ENCODE data around the gene SLC12A3. TPM values are rescaled to one million over a fixed set of nuclear protein-coding genes. Genes with fewer than 3 reads are reported as not detected.

The SLC12A3 gene
- total and polyA plus RNA-seq, 2 of the 4 experiments (the other 2 are of a cell fraction): not detected

GRCh38 chr16:56919099-56919800, 54.2 kb downstream of the SLC12A3 start:
- Histone ChIP-seq H2AFZ (replicated peaks; ENCODE audit: low read length, poor library complexity) (no peak overlapping the region), H3K36me3 (ENCODE audit: control insufficient read depth, insufficient read depth, low read length) (no peaks in the 10 kb centered on the region), H3K4me2 (ENCODE audit: low read depth, low read length) (no peak overlapping the region), H4K5ac (ENCODE audit: low read depth, low read length) (no peak overlapping the region), H4K8ac (ENCODE audit: low read depth in 2 of 2, low read length in 2 of 2) (no peak overlapping the region), H3K4me1 (ENCODE audit: control insufficient read depth, insufficient read depth, low read length) (peaks cover 2% of the 10 kb centered on the region; the same call in 1 of the 2 replicates), H2AK9ac (replicated peaks; ENCODE audit: low read depth, low read length, poor library complexity) (no peak overlapping the region), H2BK15ac (ENCODE audit: low read depth, low read length) (no peak overlapping the region), H3K4ac (ENCODE audit: low read depth, low read length) (no peak overlapping the region), H4K91ac (ENCODE audit: insufficient read depth, low read depth, low read length) (no peak overlapping the region), H3K9me3 (ENCODE audit: control insufficient read depth, insufficient read depth, low read length) (no peaks in the 10 kb centered on the region), H3K4me3 (ENCODE audit: insufficient read depth, low read depth, low read length) (no peak overlapping the region), H3K79me1 (ENCODE audit: low read depth in 1 of 2, low read length in 2 of 2) (no peaks in the 10 kb centered on the region), H2AK5ac (ENCODE audit: low read depth, low read length) (no peak overlapping the region), H3K27me3 (ENCODE audit: control insufficient read depth, insufficient read depth, low read length) (peaks cover 21% of the 10 kb centered on the region), H3K18ac (ENCODE audit: low read depth, low read length) (no peak overlapping the region), H3K9ac (ENCODE audit: low read depth, low read length) (no peak overlapping the region), H2BK5ac (ENCODE audit: low read depth, low read length, poor library complexity, severe bottlenecking) (no peak overlapping the region), H3K56ac (ENCODE audit: extremely low read depth, insufficient read depth, low read length) (no peak overlapping the region), H3K14ac (replicated peaks; ENCODE audit: low read depth, low read length) (no peak overlapping the region), H3K9me1 (ENCODE audit: insufficient read depth, low read length) (peaks cover 2% of the 10 kb centered on the region; the same call in 1 of the 2 replicates), H2BK20ac (ENCODE audit: low read depth, low read length) (no peak overlapping the region), H2BK120ac (ENCODE audit: low read depth, low read length) (no peak overlapping the region), H3K23ac (ENCODE audit: low read depth, low read length) (no peak overlapping the region), H4K20me1 (ENCODE audit: insufficient read depth, low read length) (no peaks in the 10 kb centered on the region), H3K27ac (ENCODE audit: insufficient read depth, low read length) (no peak overlapping the region)
- no TSS peak for BruUV-seq (replicated peaks)
- no peak for DNase-seq
- ChIA-PET POLR2A (ENCODE audit: unreplicated experiment) (no interaction called here), CTCF (interaction anchor here (0.7 kb wide), 1 partner anchor 50 kb away, joined by 5 read pairs; no protein-coding TSS in a partner anchor)
- TF ChIP-seq FOS (IDR thresholded peaks at IDR 0.05; ENCODE audit: low read depth, low read length) (no peak), MAFK (IDR thresholded peaks at IDR 0.05; ENCODE audit: low read depth, low read length) (no peak), CEBPB (IDR thresholded peaks at IDR 0.05; ENCODE audit: low read depth, low read length) (no peak), ELK1 (IDR thresholded peaks at IDR 0.05; ENCODE audit: borderline replicate concordance, low read depth, low read length) (no peak), RFX5 (IDR thresholded peaks at IDR 0.05; ENCODE audit: low read depth, low read length) (no peak), MAZ (IDR thresholded peaks at IDR 0.05; ENCODE audit: borderline replicate concordance, low read depth, low read length) (no peak), POLR2A (IDR thresholded peaks at IDR 0.05; ENCODE audit: low read depth, low read length) (no peak), BHLHE40 (IDR thresholded peaks at IDR 0.05; ENCODE audit: low read depth, low read length) (no peak), SMC3 (IDR thresholded peaks at IDR 0.05; ENCODE audit: low read depth, low read length) (no peak), MXI1 (IDR thresholded peaks at IDR 0.05; ENCODE audit: borderline replicate concordance, low read depth, low read length) (no peak), CHD1 (IDR thresholded peaks at IDR 0.05; ENCODE audit: low read depth, low read length) (no peak)
- no peak for ATAC-seq (ENCODE audit: low read depth)
- dilution Hi-C loops (cut with HindIII; ENCODE audit: low sequenced_read_pairs, unreplicated experiment): no loop called here
- 81% methylated on average over 7 of the region's 11 CpGs; no CpG with 5 or more reads in 1 of the 2 experiments for WGBS, 2 experiments (ENCODE audit: extremely low coverage in 2 of 2, insufficient read length in 1 of 2)
- intact Hi-C loops (cut with micrococcal nuclease): no loop called here
- in situ Hi-C loops (cut with MboI; ENCODE audit: low sequenced_read_pairs): no loop called here
